Fibroblast of lung (primary cell): ENCODE measurements around the gene FOXK2. TPM values are rescaled to one million over a fixed set of nuclear protein-coding genes. Genes with fewer than 3 reads are reported as not detected.
A peak's percentile ranks its signal among the peaks of the same experiment; 100 is the strongest.

Experiments used
- DNase-seq, 2 donors: peaks; one replicate each; pipeline versions ENCODE4 v3.0.0 to v3.0.0-alpha.2; 2010; ENCODE audit warnings: low read depth in 2 of 2
- H2AFZ ChIP-seq: 2 replicates; pipeline ENCODE4 v1.5.1; 2012; ENCODE audit warnings: low read length, control low read depth, inconsistent platforms
- H3K27ac ChIP-seq: 2 replicates; pipeline ENCODE4 v1.5.1; 2011; ENCODE audit warnings: low read length, control low read depth; ENCODE audit not compliant: insufficient read depth
- H3K27me3 ChIP-seq: 2 replicates; pipeline ENCODE4 v1.5.1; 2011; ENCODE audit warnings: mild to moderate bottlenecking, low read length; ENCODE audit not compliant: control insufficient read depth, insufficient read depth
- H3K36me3 ChIP-seq: 2 replicates; pipeline ENCODE4 v1.5.1; 2011; ENCODE audit warnings: low read length; ENCODE audit not compliant: control insufficient read depth, insufficient read depth
- H3K4me1 ChIP-seq: 2 replicates; pipeline ENCODE4 v1.5.1; 2011; ENCODE audit warnings: low read length; ENCODE audit not compliant: control insufficient read depth, insufficient read depth; ENCODE audit errors: extremely low read depth
- H3K4me2 ChIP-seq: 2 replicates; pipeline ENCODE4 v1.5.1; 2011; ENCODE audit warnings: low read length, control low read depth; ENCODE audit not compliant: insufficient read depth; ENCODE audit errors: extremely low read depth
- H3K4me3 ChIP-seq, 4 experiments: fragments of 200-600 bp in 1 of 4; sonication (generic) in 1 of 4; replicated peaks in 1 of 4; 2 replicates each; pipeline ENCODE4 v1.5.1; 2011 to 2016; ENCODE audit warnings: low read length in 4 of 4, low read depth in 3 of 4, mild to moderate bottlenecking in 3 of 4, control low read depth in 2 of 4, inconsistent platforms in 1 of 4, mixed read lengths in 1 of 4; ENCODE audit not compliant: insufficient read depth in 1 of 4; ENCODE audit errors: control extremely low read depth in 1 of 4
- H3K79me2 ChIP-seq: 2 replicates; pipeline ENCODE4 v1.5.1; 2012; ENCODE audit warnings: mild to moderate bottlenecking, low read length, inconsistent platforms; ENCODE audit not compliant: control insufficient read depth, insufficient read depth
- H3K9ac ChIP-seq: 2 replicates; pipeline ENCODE4 v1.5.1; 2011; ENCODE audit warnings: mild to moderate bottlenecking, low read length, control low read depth; ENCODE audit not compliant: insufficient read depth
- H3K9me3 ChIP-seq: 2 replicates; pipeline ENCODE4 v1.5.1; 2012; ENCODE audit warnings: low read depth, low read length; ENCODE audit not compliant: control insufficient read depth, insufficient read depth
- H4K20me1 ChIP-seq: 2 replicates; pipeline ENCODE4 v1.5.1; 2011; ENCODE audit warnings: low read length; ENCODE audit not compliant: control insufficient read depth, insufficient read depth; ENCODE audit errors: extremely low read depth
- CTCF ChIP-seq, 2 donors: IDR thresholded peaks in 1 of 2; conservative IDR thresholded peaks in 1 of 2; 1 replicate in 1 of 2; 2 replicates in 1 of 2; pipeline ENCODE4 v1.5.1; 2011 to 2012; ENCODE audit warnings: low read length in 2 of 2, control low read depth in 1 of 2, inconsistent platforms in 1 of 2, low read depth in 1 of 2, mild to moderate bottlenecking in 1 of 2
- EZH2 ChIP-seq: IDR thresholded peaks from 2 replicates; pipeline ENCODE4 v1.5.1; 2012; ENCODE audit warnings: low read length, control low read depth, mild to moderate bottlenecking; ENCODE audit errors: missing control alignments
- polyA plus RNA-seq, 2 donors: library from polyadenylated mRNA; depleted of rRNA in 1 of 2; stranded (reverse) in 1 of 2; unstranded in 1 of 2; fragments of >200 nt; gene quantifications; 2 replicates each; pipeline ENCODE4 v1.2.1, GENCODE V29; 2011 to 2012; ENCODE audit warnings: missing spikeins in 1 of 2
- total RNA-seq: library from RNA; depleted of rRNA; stranded (reverse); fragments of >200 nt; gene quantifications from 2 replicates; pipeline ENCODE4 v1.2.1, GENCODE V29; 2014

FOXK2 gene
- total and polyA plus RNA-seq, 2 donors (not counting 1 experiment from before 2014, with no cell fraction given) = 23.5 to 33.2 TPM

GRCh38 chr17:82648742-82649331 lies 129.3 kb downstream of the FOXK2 start:
- Histone ChIP-seq H3K9me3 (no peaks in the 10 kb centered on the region), H3K36me3 (no peaks in the 10 kb centered on the region), H3K9ac (no peak overlapping the region), H3K4me3 (peak overlapping the region in 2 of 4 experiments; percentile 48 to 59), H3K79me2 (peaks cover 42% of the 10 kb centered on the region), H3K27ac (no peak overlapping the region), H3K4me1 (peaks cover 6% of the 10 kb centered on the region), H2AFZ (no peak overlapping the region), H3K4me2 (peak overlapping the region; percentile 58), H3K27me3 (no peaks in the 10 kb centered on the region), H4K20me1 (no peaks in the 10 kb centered on the region)
- no peak for TF ChIP-seq CTCF (conservative IDR thresholded peaks at IDR 0.05 in 1 of 2, IDR thresholded peaks at IDR 0.05 in 1 of 2; ENCODE audit: low read depth in 1 of 2, low read length in 2 of 2)
- TF ChIP-seq EZH2 = no peak
- no peak for DNase-seq

GRCh38 chr17:82649501-82650261 lies 130.1 kb downstream of the FOXK2 start:
- Histone ChIP-seq H4K20me1 (no peaks in the 10 kb centered on the region), H3K4me2 (no peak overlapping the region), H2AFZ (no peak overlapping the region), H3K27me3 (no peaks in the 10 kb centered on the region), H3K9ac (no peak overlapping the region), H3K9me3 (no peaks in the 10 kb centered on the region), H3K36me3 (no peaks in the 10 kb centered on the region), H3K79me2 (peaks cover 34% of the 10 kb centered on the region), H3K27ac (no peak overlapping the region), H3K4me3 (no peak overlapping the region), H3K4me1 (peaks cover 6% of the 10 kb centered on the region)
- TF ChIP-seq EZH2 (no peak), CTCF (conservative IDR thresholded peaks at IDR 0.05 in 1 of 2, IDR thresholded peaks at IDR 0.05 in 1 of 2; ENCODE audit: low read depth in 1 of 2, low read length in 2 of 2) (no peak)
- DNase-seq = no peak

- TF ChIP-seq EZH2 = no peak
- TF ChIP-seq CTCF (conservative IDR thresholded peaks at IDR 0.05 in 1 of 2, IDR thresholded peaks at IDR 0.05 in 1 of 2; ENCODE audit: low read depth in 1 of 2, low read length in 2 of 2) = no peak
- H3K4me1 ChIP-seq = peaks cover 3% of the 10 kb centered on the region
- no peaks in the 10 kb centered on the region for H3K27me3 ChIP-seq
- H3K9ac ChIP-seq = no peak overlapping the region
- H3K4me3 ChIP-seq = no peak overlapping the region
- H3K36me3 ChIP-seq = no peaks in the 10 kb centered on the region
- no peaks in the 10 kb centered on the region for H4K20me1 ChIP-seq
- no peak overlapping the region for H3K4me2 ChIP-seq
- H3K79me2 ChIP-seq = peaks cover 24% of the 10 kb centered on the region
- no peak overlapping the region for H3K27ac ChIP-seq
- no peak overlapping the region for H2AFZ ChIP-seq
- H3K9me3 ChIP-seq = no peaks in the 10 kb centered on the region
- no peak for DNase-seq
Observed at GRCh38 chr17:82650723-82651122, 131.2 kb downstream of the FOXK2 start.
